Astrocyte (in vitro differentiated cells and primary cell): Measurements from ENCODE around the gene CLEC16A. TPM values are rescaled to one million over a fixed set of nuclear protein-coding genes. Genes with fewer than 3 reads are reported as not detected.

Experiments
- DNase-seq: peaks from one replicate; pipeline ENCODE4 v3.0.0-alpha.2; 2010; ENCODE audit warnings: low read depth
- FAIRE-seq: peaks from 2 replicates; lab custom pipeline; 2011; peaks lifted over from hg19 to GRCh38; lab: Jason Lieb, UNC
- H2AFZ ChIP-seq: 2 replicates; pipeline ENCODE4 v1.6.0; 2012; ENCODE audit warnings: low read depth, low read length, inconsistent platforms
- H3K27ac ChIP-seq: 2 replicates; pipeline ENCODE4 v1.5.1; 2011; ENCODE audit warnings: low read depth, low read length, inconsistent platforms
- H3K27me3 ChIP-seq: 2 replicates; pipeline ENCODE4 v1.6.0; 2011; ENCODE audit warnings: low read length, inconsistent platforms; ENCODE audit not compliant: insufficient read depth
- H3K36me3 ChIP-seq: 2 replicates; pipeline ENCODE4 v1.5.1; 2011; ENCODE audit warnings: low read length, inconsistent platforms; ENCODE audit not compliant: insufficient read depth
- H3K4me1 ChIP-seq: 2 replicates; pipeline ENCODE4 v1.5.1; 2011; ENCODE audit warnings: low read length, inconsistent platforms; ENCODE audit not compliant: insufficient read depth
- H3K4me2 ChIP-seq: 2 replicates; pipeline ENCODE4 v1.6.0; 2012; ENCODE audit warnings: low read length, inconsistent platforms
- H3K4me3 ChIP-seq: 2 replicates; pipeline ENCODE4 v1.5.1; 2011; ENCODE audit warnings: low read depth, mild to moderate bottlenecking, low read length, inconsistent platforms; ENCODE audit not compliant: insufficient read depth
- H3K79me2 ChIP-seq: 2 replicates; pipeline ENCODE4 v1.6.0; 2012; ENCODE audit warnings: mild to moderate bottlenecking, low read length, inconsistent platforms; ENCODE audit not compliant: insufficient read depth
- H3K9ac ChIP-seq: 2 replicates; pipeline ENCODE4 v1.6.0; 2012; ENCODE audit warnings: mild to moderate bottlenecking, low read length, inconsistent platforms
- H3K9me3 ChIP-seq: 2 replicates; pipeline ENCODE4 v1.5.1; 2012; ENCODE audit warnings: low read depth, mild to moderate bottlenecking, low read length, inconsistent platforms; ENCODE audit not compliant: insufficient read depth
- H4K20me1 ChIP-seq: 2 replicates; pipeline ENCODE4 v1.6.0; 2012; ENCODE audit warnings: low read length, inconsistent platforms; ENCODE audit not compliant: insufficient read depth
- H3K27ac Mint-ChIP-seq: one replicate; pipeline ENCODE4 v1.8.0; 2021; ENCODE audit warnings: mild to moderate bottlenecking, mixed read lengths; ENCODE audit not compliant: unreplicated experiment
- H3K27me3 Mint-ChIP-seq: one replicate; pipeline ENCODE4 v1.8.0; 2021; ENCODE audit warnings: low read depth, mixed read lengths; ENCODE audit not compliant: unreplicated experiment
- H3K36me3 Mint-ChIP-seq: one replicate; pipeline ENCODE4 v1.8.0; 2021; ENCODE audit warnings: low read depth, mixed read lengths; ENCODE audit not compliant: unreplicated experiment
- H3K4me1 Mint-ChIP-seq: one replicate; pipeline ENCODE4 v1.8.0; 2021; ENCODE audit warnings: low read depth, mixed read lengths; ENCODE audit not compliant: unreplicated experiment
- H3K4me3 Mint-ChIP-seq: one replicate; pipeline ENCODE4 v1.8.0; 2021; ENCODE audit warnings: mild to moderate bottlenecking, moderate library complexity, mixed read lengths; ENCODE audit not compliant: unreplicated experiment
- H3K9me3 Mint-ChIP-seq: one replicate; pipeline ENCODE4 v1.8.0; 2021; ENCODE audit warnings: mild to moderate bottlenecking, mixed read lengths; ENCODE audit not compliant: unreplicated experiment
- CTCF ChIP-seq: IDR thresholded peaks from 2 replicates; pipeline ENCODE4 v1.5.1; 2011; ENCODE audit warnings: low read depth, mild to moderate bottlenecking, inconsistent platforms, low read length, moderate library complexity; ENCODE audit not compliant: insufficient read depth
- EZH2 ChIP-seq: IDR thresholded peaks from 2 replicates; pipeline ENCODE4 v1.6.1; 2012; ENCODE audit warnings: mild to moderate bottlenecking, low read length, inconsistent platforms; ENCODE audit not compliant: insufficient read depth
- total RNA-seq: library from RNA; stranded (reverse); gene quantifications from 2 replicates; pipeline ENCODE4 v1.2.1, GENCODE V29; 2021

Gene CLEC16A
- total RNA-seq, 1 donor from 2014 or later: 31.7 TPM

DNA sequence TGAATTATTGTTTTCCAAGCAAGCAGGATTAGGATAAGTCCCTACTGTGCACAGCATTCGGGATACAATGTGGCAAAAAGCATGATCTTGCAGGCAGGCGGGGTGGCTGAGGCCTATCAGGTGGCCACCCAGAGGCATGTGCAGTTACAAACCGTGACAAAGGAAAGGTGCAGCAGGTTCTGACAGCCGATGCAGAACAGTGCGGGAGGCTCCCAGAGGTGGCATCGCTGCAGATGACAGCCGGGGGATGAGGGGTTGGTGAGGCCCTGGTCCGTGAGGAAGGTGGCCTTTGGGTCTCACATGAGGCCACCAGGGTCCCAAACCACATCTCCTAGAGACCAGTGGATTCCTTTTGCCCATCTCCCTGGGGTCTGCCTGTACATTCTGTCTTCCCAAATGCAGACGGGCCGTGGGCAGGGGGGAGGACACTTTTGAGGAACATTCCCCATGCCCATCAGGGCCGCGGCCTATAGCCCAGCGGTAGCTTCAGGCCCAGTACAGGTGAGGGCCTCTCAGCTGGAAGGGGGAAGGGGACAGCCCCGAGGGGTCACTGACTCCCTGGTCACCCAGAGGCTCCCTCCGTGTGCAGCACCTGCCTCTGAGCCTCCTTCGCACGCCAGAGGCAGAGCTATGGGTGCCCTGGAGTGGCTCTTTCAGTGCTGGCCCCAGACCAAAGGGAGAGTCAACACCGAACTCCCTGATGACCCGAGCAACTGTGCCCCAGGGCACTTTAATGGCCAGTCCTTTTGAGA, 226.5 kb downstream of the CLEC16A start:
- H3K36me3 ChIP-seq: peaks cover 2% of the 10 kb centered on the region
- no peak overlapping the region for H3K4me3 ChIP-seq
- H3K27me3 ChIP-seq: no peaks in the 10 kb centered on the region
- H3K4me1 ChIP-seq: no peaks in the 10 kb centered on the region
- TF ChIP-seq CTCF (no peak), EZH2 (no peak)
- no peak overlapping the region for H3K4me3 Mint-ChIP-seq
- peak overlapping the region; percentile 53 for H3K27ac Mint-ChIP-seq
- no peak overlapping the region for H3K27ac ChIP-seq
- no peak overlapping the region for H2AFZ ChIP-seq
- FAIRE-seq: no peak
- H3K4me1 Mint-ChIP-seq: peaks cover 3% of the 10 kb centered on the region
- H3K27me3 Mint-ChIP-seq: no peaks in the 10 kb centered on the region
- H3K9ac ChIP-seq: no peak overlapping the region
- DNase-seq: no peak
- H3K9me3 Mint-ChIP-seq: no peaks in the 10 kb centered on the region
- no peaks in the 10 kb centered on the region for H3K9me3 ChIP-seq
- H3K36me3 Mint-ChIP-seq: peaks cover 37% of the 10 kb centered on the region
- no peaks in the 10 kb centered on the region for H4K20me1 ChIP-seq
- no peaks in the 10 kb centered on the region for H3K79me2 ChIP-seq
- H3K4me2 ChIP-seq: no peak overlapping the region

GRCh38 chr16:11171448-11171709, 227.0 kb downstream of the CLEC16A start:
- Histone ChIP-seq H4K20me1 (no peaks in the 10 kb centered on the region), H3K27me3 (no peaks in the 10 kb centered on the region), H3K79me2 (no peaks in the 10 kb centered on the region), H3K4me3 (no peak overlapping the region), H2AFZ (no peak overlapping the region), H3K4me1 (no peaks in the 10 kb centered on the region), H3K9ac (no peak overlapping the region), H3K36me3 (peaks cover 2% of the 10 kb centered on the region), H3K27ac (no peak overlapping the region), H3K4me2 (no peak overlapping the region), H3K9me3 (no peaks in the 10 kb centered on the region)
- TF ChIP-seq CTCF (no peak), EZH2 (no peak)
- DNase-seq: no peak
- peaks cover 2% of the 10 kb centered on the region for H3K27me3 Mint-ChIP-seq
- H3K4me3 Mint-ChIP-seq: no peak overlapping the region
- H3K9me3 Mint-ChIP-seq: no peaks in the 10 kb centered on the region
- peaks cover 3% of the 10 kb centered on the region for H3K4me1 Mint-ChIP-seq
- H3K27ac Mint-ChIP-seq: no peak overlapping the region
- FAIRE-seq: no peak
- H3K36me3 Mint-ChIP-seq: peaks cover 36% of the 10 kb centered on the region

GRCh38 chr16:11171757-11172299, 227.5 kb downstream of the CLEC16A start:
- no peak overlapping the region for H3K9ac ChIP-seq
- H3K4me1 Mint-ChIP-seq: peaks cover 3% of the 10 kb centered on the region
- no peaks in the 10 kb centered on the region for H3K9me3 ChIP-seq
- H3K79me2 ChIP-seq: no peaks in the 10 kb centered on the region
- no peaks in the 10 kb centered on the region for H3K27me3 ChIP-seq
- no peak overlapping the region for H3K27ac ChIP-seq
- peaks cover 6% of the 10 kb centered on the region for H3K27me3 Mint-ChIP-seq
- H3K36me3 ChIP-seq: peaks cover 2% of the 10 kb centered on the region
- H3K9me3 Mint-ChIP-seq: no peaks in the 10 kb centered on the region
- H3K4me3 ChIP-seq: no peak overlapping the region
- H3K27ac Mint-ChIP-seq: no peak overlapping the region
- no peak for FAIRE-seq
- no peaks in the 10 kb centered on the region for H3K4me1 ChIP-seq
- TF ChIP-seq CTCF (no peak), EZH2 (no peak)
- no peak overlapping the region for H3K4me3 Mint-ChIP-seq
- H4K20me1 ChIP-seq: no peaks in the 10 kb centered on the region
- H3K36me3 Mint-ChIP-seq: peaks cover 34% of the 10 kb centered on the region
- H3K4me2 ChIP-seq: no peak overlapping the region
- no peak for DNase-seq
- H2AFZ ChIP-seq: no peak overlapping the region
